ENCODE data around the gene ADARB2. TPM values are rescaled to one million over a fixed set of nuclear protein-coding genes. Genes with fewer than 3 reads are reported as not detected.

ADARB2 gene
- total and polyA plus RNA-seq, 11 donors: 0.07 to 1.2 (median 0.28) TPM; not detected in 4

DNA sequence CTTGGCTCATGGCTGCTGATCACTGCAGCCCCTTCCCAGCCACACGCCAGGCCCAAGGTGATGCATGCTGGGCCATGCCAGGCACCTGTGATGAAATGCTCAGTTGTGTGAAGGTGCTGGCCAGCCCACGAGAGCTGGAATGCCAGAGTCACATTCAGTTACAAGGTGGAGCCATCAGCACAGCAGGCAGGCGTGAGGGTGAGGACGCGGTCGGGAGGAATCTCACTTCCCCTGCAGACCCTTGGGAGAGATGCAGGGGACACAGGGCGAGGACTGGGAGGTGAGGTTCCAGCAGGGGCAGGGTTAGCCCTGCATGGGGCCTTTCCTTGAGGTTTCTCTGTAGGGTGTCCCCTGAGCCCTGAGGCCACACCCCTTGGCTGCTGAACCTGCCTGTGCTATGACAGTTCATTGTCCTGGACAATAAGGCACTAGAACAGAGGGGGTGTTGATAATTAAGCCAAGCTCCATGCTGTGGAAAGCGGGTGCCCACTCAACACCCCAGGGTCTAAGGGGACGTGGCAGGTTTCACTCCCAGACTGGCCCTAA lies 82.4 kb downstream of the ADARB2 start:
- 53 to 77% (median 64%) methylated on average over 4 to 9 of the region's 9 CpGs for WGBS, 4 donors
- no peaks in the 10 kb centered on the region for H3K36me3 ChIP-seq
- TF ChIP-seq POLR2A (IDR thresholded peaks at IDR 0.05): no peak
- TF ChIP-seq, protein P1, sequence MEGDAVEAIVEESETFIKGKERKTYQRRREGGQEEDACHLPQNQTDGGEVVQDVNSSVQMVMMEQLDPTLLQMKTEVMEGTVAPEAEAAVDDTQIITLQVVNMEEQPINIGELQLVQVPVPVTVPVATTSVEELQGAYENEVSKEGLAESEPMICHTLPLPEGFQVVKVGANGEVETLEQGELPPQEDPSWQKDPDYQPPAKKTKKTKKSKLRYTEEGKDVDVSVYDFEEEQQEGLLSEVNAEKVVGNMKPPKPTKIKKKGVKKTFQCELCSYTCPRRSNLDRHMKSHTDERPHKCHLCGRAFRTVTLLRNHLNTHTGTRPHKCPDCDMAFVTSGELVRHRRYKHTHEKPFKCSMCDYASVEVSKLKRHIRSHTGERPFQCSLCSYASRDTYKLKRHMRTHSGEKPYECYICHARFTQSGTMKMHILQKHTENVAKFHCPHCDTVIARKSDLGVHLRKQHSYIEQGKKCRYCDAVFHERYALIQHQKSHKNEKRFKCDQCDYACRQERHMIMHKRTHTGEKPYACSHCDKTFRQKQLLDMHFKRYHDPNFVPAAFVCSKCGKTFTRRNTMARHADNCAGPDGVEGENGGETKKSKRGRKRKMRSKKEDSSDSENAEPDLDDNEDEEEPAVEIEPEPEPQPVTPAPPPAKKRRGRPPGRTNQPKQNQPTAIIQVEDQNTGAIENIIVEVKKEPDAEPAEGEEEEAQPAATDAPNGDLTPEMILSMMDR (IDR thresholded peaks at IDR 0.05): no peak
- intact Hi-C loops (cut with DNase I): no loop called here
- H3K4me1 ChIP-seq: no peaks in the 10 kb centered on the region
- DNase-seq (no peak), ATAC-seq (no peak)
- no peak overlapping the region for H3K27ac ChIP-seq
- no peaks in the 10 kb centered on the region for H3K9me3 ChIP-seq
- no peak overlapping the region for H3K4me3 ChIP-seq
- peaks cover 0 to 16% (median 0%) of the 10 kb centered on the region in 9 donors for H3K27me3 ChIP-seq

DNA sequence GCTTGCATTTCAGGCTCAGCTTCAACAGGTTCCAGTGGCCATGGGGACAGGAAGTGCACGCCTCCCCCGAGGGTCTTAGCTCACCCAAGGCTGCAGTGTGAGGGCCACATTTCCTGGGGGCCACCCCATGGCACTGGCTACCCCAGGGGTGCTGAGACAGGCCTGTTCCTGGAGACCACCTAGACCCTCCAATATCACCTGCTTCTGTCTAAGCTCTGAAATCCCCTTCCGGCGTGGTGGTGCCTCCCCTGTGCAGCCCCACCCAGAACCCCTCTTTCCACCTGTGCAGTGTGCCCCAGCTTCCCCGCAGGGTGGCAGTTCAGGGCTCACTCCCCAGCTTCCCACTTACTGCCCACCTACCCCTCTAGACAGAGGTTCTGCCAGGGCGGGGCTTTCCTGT lies 83.1 kb downstream of the ADARB2 start:
- H3K27ac ChIP-seq: no peak overlapping the region
- peaks cover 0 to 16% (median 0%) of the 10 kb centered on the region in 9 donors for H3K27me3 ChIP-seq
- no peak overlapping the region for H3K4me3 ChIP-seq
- WGBS, 4 donors: 63 to 75% (median 74%) methylated on average over 6 of the region's 6 CpGs
- DNase-seq: no peak
- no peaks in the 10 kb centered on the region for H3K36me3 ChIP-seq
- ATAC-seq: no peak
- intact Hi-C loops (cut with DNase I): no loop called here
- no peaks in the 10 kb centered on the region for H3K9me3 ChIP-seq
- no peaks in the 10 kb centered on the region for H3K4me1 ChIP-seq
- TF ChIP-seq, protein P1 (IDR thresholded peaks at IDR 0.05): no peak
- TF ChIP-seq POLR2A (IDR thresholded peaks at IDR 0.05): no peak

DNA sequence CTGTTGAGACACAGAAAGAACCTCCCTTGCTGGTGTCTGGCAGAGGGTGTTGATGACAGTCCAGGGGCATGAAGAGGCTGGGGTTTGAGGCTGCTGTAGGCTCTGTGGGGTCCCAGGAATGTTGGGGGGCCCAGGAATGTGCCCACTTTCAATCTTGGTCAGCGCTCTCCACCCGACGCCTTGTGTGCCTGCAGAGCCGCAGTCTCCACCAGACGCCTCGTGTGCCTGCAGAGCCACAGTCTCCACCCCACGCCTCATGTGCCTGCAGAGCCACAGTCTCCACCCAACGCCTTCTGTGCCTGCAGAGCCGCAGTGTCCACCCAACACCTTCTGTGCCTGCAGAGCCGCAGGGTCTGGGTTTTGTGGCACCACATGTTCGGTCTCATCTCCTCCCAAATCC lies 84.0 kb downstream of the ADARB2 start:
- ATAC-seq (no peak), DNase-seq (no peak)
- intact Hi-C loops (cut with DNase I): no loop called here
- H3K4me1 ChIP-seq: no peaks in the 10 kb centered on the region
- H3K9me3 ChIP-seq: no peaks in the 10 kb centered on the region
- H3K27me3 ChIP-seq: peaks cover 0 to 16% (median 0%) of the 10 kb centered on the region in 9 donors
- no peaks in the 10 kb centered on the region for H3K36me3 ChIP-seq
- 60 to 84% (median 73%) methylated on average over 6 to 11 of the region's 11 CpGs for WGBS, 4 donors
- no peak overlapping the region for H3K4me3 ChIP-seq
- TF ChIP-seq, protein P1 (IDR thresholded peaks at IDR 0.05): no peak
- TF ChIP-seq POLR2A (IDR thresholded peaks at IDR 0.05): no peak
- H3K27ac ChIP-seq: no peak overlapping the region

DNA sequence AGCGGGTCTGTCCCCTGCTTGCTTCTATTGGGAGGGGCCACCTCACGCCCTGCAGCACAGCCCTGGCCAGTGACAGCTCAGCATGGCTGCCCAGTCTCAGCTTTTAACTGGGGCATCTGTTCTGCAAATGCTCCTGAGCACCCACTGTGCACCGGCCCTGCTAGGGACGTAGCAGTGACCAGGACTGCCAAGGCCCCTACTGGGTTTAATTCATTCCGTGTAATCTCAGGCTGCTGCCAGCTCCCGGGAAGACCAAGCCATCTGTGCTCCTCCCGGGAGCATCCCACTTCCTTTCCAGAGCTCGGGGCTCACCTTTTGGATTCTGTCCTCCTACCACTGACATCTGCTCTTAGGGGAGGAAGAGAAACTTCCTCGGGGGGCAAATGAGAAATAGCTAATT lies 85.2 kb downstream of the ADARB2 start:
- no peaks in the 10 kb centered on the region for H3K9me3 ChIP-seq
- H3K4me1 ChIP-seq: no peaks in the 10 kb centered on the region
- ATAC-seq: no peak
- TF ChIP-seq, protein P1 (IDR thresholded peaks at IDR 0.05): no peak
- no peak for TF ChIP-seq POLR2A (IDR thresholded peaks at IDR 0.05)
- no peak for DNase-seq
- H3K4me3 ChIP-seq: no peak overlapping the region
- 45 to 56% (median 47%) methylated on average over 9 of the region's 9 CpGs for WGBS, 4 donors
- intact Hi-C loops (cut with DNase I): no loop called here
- no peak overlapping the region for H3K27ac ChIP-seq
- H3K27me3 ChIP-seq: peaks cover 0 to 12% (median 0%) of the 10 kb centered on the region in 9 donors
- H3K36me3 ChIP-seq: no peaks in the 10 kb centered on the region
